Measurements from ENCODE around the gene PIK3C3. TPM values are rescaled to one million over a fixed set of nuclear protein-coding genes. Genes with fewer than 3 reads are reported as not detected.

Gene PIK3C3
- polyA plus RNA-seq, 1 donor from 2014 or later: 42.9 TPM

- TF ChIP-seq EP300 (conservative IDR thresholded peaks at IDR 0.05; ENCODE audit: poor library complexity, severe bottlenecking): peak; percentile 80
- no peak for TF ChIP-seq SMC3 (conservative IDR thresholded peaks at IDR 0.05; ENCODE audit: poor library complexity)
- TF ChIP-seq MXI1 (conservative IDR thresholded peaks at IDR 0.05; ENCODE audit: poor library complexity, severe bottlenecking): no peak
- no peak for TF ChIP-seq EZH2 (IDR thresholded peaks at IDR 0.05; ENCODE audit: borderline replicate concordance, insufficient read depth, low read length, poor library complexity, severe bottlenecking)
- peak; percentile 48 for TF ChIP-seq POLR2AphosphoS5 (IDR thresholded peaks at IDR 0.05)
- no peak for TF ChIP-seq REST (IDR thresholded peaks at IDR 0.05; ENCODE audit: borderline replicate concordance)
- no peak for TF ChIP-seq TAF1 (IDR thresholded peaks at IDR 0.05; ENCODE audit: low read depth)
- TF ChIP-seq CTCF (IDR thresholded peaks at IDR 0.05; ENCODE audit: poor library complexity, severe bottlenecking): no peak
- TF ChIP-seq RAD21 (conservative IDR thresholded peaks at IDR 0.05): no peak
- Histone ChIP-seq H3K9ac (ENCODE audit: low read length) (peak overlapping the region; percentile 54), H3K27me3 (ENCODE audit: insufficient read depth, low read depth, low read length) (no peaks in the 10 kb centered on the region), H3F3A (ENCODE audit: insufficient read depth, low read length, poor library complexity, severe bottlenecking) (no peaks in the 10 kb centered on the region), H2AFZ (ENCODE audit: low read depth, low read length) (no peak overlapping the region), H3K4me2 (ENCODE audit: low read length) (no peak overlapping the region), H3K9me2 (ENCODE audit: insufficient read depth, low read length) (no peaks in the 10 kb centered on the region), H3K79me2 (replicated peaks; ENCODE audit: insufficient read depth, low read length) (no peaks in the 10 kb centered on the region), H3K36me3 (ENCODE audit: insufficient read depth, low read length) (no peaks in the 10 kb centered on the region), H3K4me3 (ENCODE audit: low read length) (peak overlapping the region; percentile 1), H3K9me3 (ENCODE audit: low read length) (no peaks in the 10 kb centered on the region), H4K20me1 (ENCODE audit: insufficient read depth) (no peaks in the 10 kb centered on the region), H3K27ac (ENCODE audit: low read length) (peak overlapping the region; percentile 90)
These were observed 151.8 kb downstream of the PIK3C3 start for GRCh38 chr18:42106784-42107183.

- Histone ChIP-seq H3K9ac (ENCODE audit: low read length) (peak overlapping the region; percentile 54), H3K27ac (ENCODE audit: low read length) (peak overlapping the region; percentile 90), H3K9me3 (ENCODE audit: low read length) (no peaks in the 10 kb centered on the region), H3F3A (ENCODE audit: insufficient read depth, low read length, poor library complexity, severe bottlenecking) (no peaks in the 10 kb centered on the region), H3K4me2 (ENCODE audit: low read length) (no peak overlapping the region), H3K36me3 (ENCODE audit: insufficient read depth, low read length) (no peaks in the 10 kb centered on the region), H3K9me2 (ENCODE audit: insufficient read depth, low read length) (no peaks in the 10 kb centered on the region), H4K20me1 (ENCODE audit: insufficient read depth) (no peaks in the 10 kb centered on the region), H3K27me3 (ENCODE audit: insufficient read depth, low read depth, low read length) (no peaks in the 10 kb centered on the region), H2AFZ (ENCODE audit: low read depth, low read length) (no peak overlapping the region), H3K79me2 (replicated peaks; ENCODE audit: insufficient read depth, low read length) (no peaks in the 10 kb centered on the region), H3K4me3 (ENCODE audit: low read length) (peak overlapping the region; percentile 1)
- TF ChIP-seq CTCF (IDR thresholded peaks at IDR 0.05; ENCODE audit: poor library complexity, severe bottlenecking): no peak
- TF ChIP-seq EZH2 (IDR thresholded peaks at IDR 0.05; ENCODE audit: borderline replicate concordance, insufficient read depth, low read length, poor library complexity, severe bottlenecking): no peak
- TF ChIP-seq POLR2AphosphoS5 (IDR thresholded peaks at IDR 0.05): no peak
- TF ChIP-seq MXI1 (conservative IDR thresholded peaks at IDR 0.05; ENCODE audit: poor library complexity, severe bottlenecking): no peak
- no peak for TF ChIP-seq SMC3 (conservative IDR thresholded peaks at IDR 0.05; ENCODE audit: poor library complexity)
- TF ChIP-seq RAD21 (conservative IDR thresholded peaks at IDR 0.05): no peak
- TF ChIP-seq REST (IDR thresholded peaks at IDR 0.05; ENCODE audit: borderline replicate concordance): no peak
- TF ChIP-seq TAF1 (IDR thresholded peaks at IDR 0.05; ENCODE audit: low read depth): no peak
- no peak for TF ChIP-seq EP300 (conservative IDR thresholded peaks at IDR 0.05; ENCODE audit: poor library complexity, severe bottlenecking)
These were observed 152.3 kb downstream of the PIK3C3 start for GRCh38 chr18:42107287-42107686.

Data from neural cell (in vitro differentiated cells).